GM23248 (cell line): ENCODE measurements around the gene IFT81. TPM values are rescaled to one million over a fixed set of nuclear protein-coding genes. Genes with fewer than 3 reads are reported as not detected.

Experiments
- DNase-seq: peaks from one replicate; pipeline ENCODE4 v3.0.0-alpha.2; 2015
- H2AFZ ChIP-seq: fragments of 200-600 bp; sonication (generic); 2 replicates; pipeline ENCODE4 v1.6.1; 2016; ENCODE audit warnings: antibody characterized with exemption
- H3F3A ChIP-seq: fragments of 200-600 bp; sonication (generic); 2 replicates; pipeline ENCODE4 v1.6.1; 2016; ENCODE audit warnings: mild to moderate bottlenecking, antibody characterized with exemption, mixed run types; ENCODE audit not compliant: insufficient read depth
- H3K27ac ChIP-seq: fragments of 200-600 bp; sonication (generic); 2 replicates; pipeline ENCODE4 v1.5.1; 2016; ENCODE audit warnings: mild to moderate bottlenecking
- H3K27me3 ChIP-seq: fragments of 200-600 bp; sonication (generic); replicated peaks from 2 replicates; pipeline ENCODE4 v1.6.1; 2016; ENCODE audit warnings: mild to moderate bottlenecking; ENCODE audit not compliant: insufficient read depth
- H3K36me3 ChIP-seq: fragments of 200-600 bp; sonication (generic); 2 replicates; pipeline ENCODE4 v1.6.1; 2016; ENCODE audit warnings: low read depth, mild to moderate bottlenecking
- H3K4me1 ChIP-seq: fragments of 200-600 bp; sonication (generic); 2 replicates; pipeline ENCODE4 v1.6.1; 2016; ENCODE audit warnings: mild to moderate bottlenecking; ENCODE audit not compliant: insufficient read depth
- H3K4me2 ChIP-seq: fragments of 200-600 bp; sonication (generic); one replicate; pipeline ENCODE4 v1.6.1; 2016; ENCODE audit warnings: mild to moderate bottlenecking; ENCODE audit not compliant: unreplicated experiment
- H3K4me3 ChIP-seq: fragments of 200-600 bp; sonication (generic); 2 replicates; pipeline ENCODE4 v1.5.1; 2016; ENCODE audit warnings: mild to moderate bottlenecking
- H3K79me2 ChIP-seq: fragments of 200-600 bp; sonication (generic); 2 replicates; pipeline ENCODE4 v1.6.1; 2016; ENCODE audit warnings: mild to moderate bottlenecking; ENCODE audit not compliant: insufficient read depth
- H3K9ac ChIP-seq: fragments of 200-600 bp; sonication (generic); 2 replicates; pipeline ENCODE4 v1.6.1; 2016; ENCODE audit warnings: mild to moderate bottlenecking
- H3K9me2 ChIP-seq: fragments of 200-600 bp; sonication (generic); 2 replicates; pipeline ENCODE4 v1.6.1; 2016; ENCODE audit warnings: mixed run types, mild to moderate bottlenecking, moderate library complexity; ENCODE audit not compliant: insufficient read depth
- H3K9me3 ChIP-seq: fragments of 200-600 bp; sonication (generic); one replicate; pipeline ENCODE4 v1.6.1; 2017; ENCODE audit warnings: low read depth
- H4K20me1 ChIP-seq: fragments of 200-600 bp; sonication (generic); 2 replicates; pipeline ENCODE4 v1.6.0; 2016; ENCODE audit not compliant: insufficient read depth
- EZH2 ChIP-seq: fragments of 200-600 bp; sonication (generic); IDR thresholded peaks from 2 replicates; pipeline ENCODE4 v1.6.1; 2018; ENCODE audit warnings: antibody characterized with exemption, mild to moderate bottlenecking; ENCODE audit not compliant: insufficient read depth, poor library complexity, severe bottlenecking
- EZH2phosphoT487 ChIP-seq: fragments of 200-600 bp; sonication (generic); IDR thresholded peaks from 2 replicates; pipeline ENCODE4 v1.6.1; 2018; ENCODE audit warnings: antibody characterized with exemption, moderate library complexity, mild to moderate bottlenecking, low read depth; ENCODE audit not compliant: insufficient read depth
- WGBS, 2 experiments: methylation state at CpG; one replicate each; pipeline ENCODE4 v1.1.6; 2015 to 2017; ENCODE audit warnings: low lambda C conversion rate in 2 of 2, low coverage in 1 of 2; ENCODE audit errors: missing lambda C conversion rate in 2 of 2; 5-methylcytosine and 5-hydroxymethylcytosine counted together
- in situ Hi-C: fragments of 300-500 bp; cut with MboI; formaldehyde crosslinking; loops from 2 replicates; pipeline ENCODE4 v1.15.0; 2020
- polyA plus RNA-seq: library from polyadenylated mRNA; unstranded; fragments of >200 nt; fragmentation: Nextera tagmentation; extraction: Ambion mirVana; gene quantifications from 2 replicates; pipeline ENCODE4 v1.2.1, GENCODE V29; 2016
- total RNA-seq: library from RNA; depleted of rRNA; stranded (reverse); fragments of >200 nt; shearing (Covaris generic); gene quantifications from 2 replicates; pipeline ENCODE4 v1.2.3, GENCODE V29; 2014

Gene IFT81
- total and polyA plus RNA-seq, 2 experiments from 2014 or later = 9.5 to 14.0 TPM

- WGBS, 2 experiments = 87 to 89% methylated on average over 4 of the region's 4 CpGs
Observed at GRCh38 chr12:110248096-110248447, 123.9 kb downstream of the IFT81 start.

GRCh38 chr12:110249105-110249504 lies 124.9 kb downstream of the IFT81 start:
- Histone ChIP-seq H4K20me1 (no peaks in the 10 kb centered on the region), H3K9ac (no peak overlapping the region), H3K4me1 (peaks cover 7% of the 10 kb centered on the region; the same call in 1 of the 2 replicates), H2AFZ (no peak overlapping the region), H3K27ac (no peak overlapping the region), H3K4me2 (no peak overlapping the region), H3K36me3 (no peaks in the 10 kb centered on the region), H3K9me3 (no peaks in the 10 kb centered on the region), H3K4me3 (no peak overlapping the region), H3K79me2 (no peaks in the 10 kb centered on the region), H3K27me3 (no peaks in the 10 kb centered on the region), H3K9me2 (no peaks in the 10 kb centered on the region), H3F3A (no peaks in the 10 kb centered on the region)
- no peak for DNase-seq
- in situ Hi-C loops = no loop called here
- WGBS, 2 experiments = 77 to 94% methylated on average over 4 of the region's 4 CpGs
- TF ChIP-seq EZH2phosphoT487 = no peak
- no peak for TF ChIP-seq EZH2

More at GRCh38 chr12:110248096-110248447, 123.9 kb downstream of the IFT81 start:
- H3K27me3 ChIP-seq = no peaks in the 10 kb centered on the region
- H3K36me3 ChIP-seq = no peaks in the 10 kb centered on the region
- H3K9me2 ChIP-seq = no peaks in the 10 kb centered on the region
- no peaks in the 10 kb centered on the region for H3K9me3 ChIP-seq
- no peaks in the 10 kb centered on the region for H3K79me2 ChIP-seq
- no peak overlapping the region for H2AFZ ChIP-seq
- H3K4me2 ChIP-seq = no peak overlapping the region
- H3K27ac ChIP-seq = no peak overlapping the region
- DNase-seq = no peak
- in situ Hi-C loops = no loop called here
- no peak overlapping the region for H3K9ac ChIP-seq
- H3K4me3 ChIP-seq = no peak overlapping the region
- TF ChIP-seq EZH2 (no peak), EZH2phosphoT487 (no peak)
- no peaks in the 10 kb centered on the region for H3F3A ChIP-seq
- no peaks in the 10 kb centered on the region for H4K20me1 ChIP-seq
- H3K4me1 ChIP-seq = 0 out of 2 replicates have a peak, but pooled peaks cover under 1% of the 10 kb centered on the region

GRCh38 chr12:110249716-110250225 lies 125.6 kb downstream of the IFT81 start:
- DNase-seq = no peak
- H3K4me1 ChIP-seq = peaks cover 7% of the 10 kb centered on the region; the same call in 1 of the 2 replicates
- no peak overlapping the region for H3K27ac ChIP-seq
- no peaks in the 10 kb centered on the region for H4K20me1 ChIP-seq
- WGBS, 2 experiments = 65 to 77% methylated on average over 5 to 7 of the region's 7 CpGs
- no peaks in the 10 kb centered on the region for H3K36me3 ChIP-seq
- H3K4me3 ChIP-seq = no peak overlapping the region
- H3K79me2 ChIP-seq = no peaks in the 10 kb centered on the region
- H3K9me3 ChIP-seq = no peaks in the 10 kb centered on the region
- H2AFZ ChIP-seq = no peak overlapping the region
- H3K4me2 ChIP-seq = no peak overlapping the region
- H3K27me3 ChIP-seq = no peaks in the 10 kb centered on the region
- H3K9me2 ChIP-seq = no peaks in the 10 kb centered on the region
- H3K9ac ChIP-seq = no peak overlapping the region
- no peak for TF ChIP-seq EZH2phosphoT487
- TF ChIP-seq EZH2 = no peak
- no peaks in the 10 kb centered on the region for H3F3A ChIP-seq
- in situ Hi-C loops = no loop called here

- no peak overlapping the region for H3K27ac ChIP-seq
- in situ Hi-C loops = no loop called here
- H3K36me3 ChIP-seq = no peaks in the 10 kb centered on the region
- H3K4me1 ChIP-seq = peaks cover 7% of the 10 kb centered on the region; the same call in 1 of the 2 replicates
- no peak overlapping the region for H3K9ac ChIP-seq
- H3K79me2 ChIP-seq = no peaks in the 10 kb centered on the region
- no peaks in the 10 kb centered on the region for H3F3A ChIP-seq
- no peak overlapping the region for H3K4me3 ChIP-seq
- no peak for DNase-seq
- H3K9me3 ChIP-seq = no peaks in the 10 kb centered on the region
- no peaks in the 10 kb centered on the region for H3K27me3 ChIP-seq
- WGBS, 2 experiments = 76 to 84% methylated on average over 7 of the region's 7 CpGs
- no peaks in the 10 kb centered on the region for H3K9me2 ChIP-seq
- TF ChIP-seq EZH2 (no peak), EZH2phosphoT487 (no peak)
- no peaks in the 10 kb centered on the region for H4K20me1 ChIP-seq
- no peak overlapping the region for H3K4me2 ChIP-seq
- H2AFZ ChIP-seq = no peak overlapping the region
Observed at GRCh38 chr12:110251381-110251780, 127.2 kb downstream of the IFT81 start.
